Astrocyte of the spinal cord (primary cell): ENCODE data around the gene MRGPRD.

Source experiments
- DNase-seq: peaks from one replicate; pipeline ENCODE4 v3.0.0; 2011; ENCODE audit warnings: low read depth, low spot score
- H3K4me3 ChIP-seq: 2 replicates; pipeline ENCODE4 v1.5.1; 2011; ENCODE audit warnings: low read depth, mild to moderate bottlenecking, low read length, moderate library complexity
- in situ Hi-C: cut with HindIII; loops from 2 replicates; pipeline ENCODE4 v1.10.0; 2017; ENCODE audit warnings: low sequenced_read_pairs
- TF ChIP-seq, protein P1 (sequence below): IDR thresholded peaks from 2 replicates; pipeline ENCODE4 v1.5.1; 2012; ENCODE audit warnings: low read depth, mild to moderate bottlenecking, low read length, inconsistent platforms

Gene MRGPRD, protein sequence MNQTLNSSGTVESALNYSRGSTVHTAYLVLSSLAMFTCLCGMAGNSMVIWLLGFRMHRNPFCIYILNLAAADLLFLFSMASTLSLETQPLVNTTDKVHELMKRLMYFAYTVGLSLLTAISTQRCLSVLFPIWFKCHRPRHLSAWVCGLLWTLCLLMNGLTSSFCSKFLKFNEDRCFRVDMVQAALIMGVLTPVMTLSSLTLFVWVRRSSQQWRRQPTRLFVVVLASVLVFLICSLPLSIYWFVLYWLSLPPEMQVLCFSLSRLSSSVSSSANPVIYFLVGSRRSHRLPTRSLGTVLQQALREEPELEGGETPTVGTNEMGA

GRCh38 chr11:68980776-68981065, at the start of gene MRGPRD:
TSS of gene MRGPRD (minus strand) at chr11:68980986. CDS start at chr11:68980986, 0 bp downstream.
- TF ChIP-seq, protein P1, sequence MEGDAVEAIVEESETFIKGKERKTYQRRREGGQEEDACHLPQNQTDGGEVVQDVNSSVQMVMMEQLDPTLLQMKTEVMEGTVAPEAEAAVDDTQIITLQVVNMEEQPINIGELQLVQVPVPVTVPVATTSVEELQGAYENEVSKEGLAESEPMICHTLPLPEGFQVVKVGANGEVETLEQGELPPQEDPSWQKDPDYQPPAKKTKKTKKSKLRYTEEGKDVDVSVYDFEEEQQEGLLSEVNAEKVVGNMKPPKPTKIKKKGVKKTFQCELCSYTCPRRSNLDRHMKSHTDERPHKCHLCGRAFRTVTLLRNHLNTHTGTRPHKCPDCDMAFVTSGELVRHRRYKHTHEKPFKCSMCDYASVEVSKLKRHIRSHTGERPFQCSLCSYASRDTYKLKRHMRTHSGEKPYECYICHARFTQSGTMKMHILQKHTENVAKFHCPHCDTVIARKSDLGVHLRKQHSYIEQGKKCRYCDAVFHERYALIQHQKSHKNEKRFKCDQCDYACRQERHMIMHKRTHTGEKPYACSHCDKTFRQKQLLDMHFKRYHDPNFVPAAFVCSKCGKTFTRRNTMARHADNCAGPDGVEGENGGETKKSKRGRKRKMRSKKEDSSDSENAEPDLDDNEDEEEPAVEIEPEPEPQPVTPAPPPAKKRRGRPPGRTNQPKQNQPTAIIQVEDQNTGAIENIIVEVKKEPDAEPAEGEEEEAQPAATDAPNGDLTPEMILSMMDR, result no peak
- H3K4me3 ChIP-seq, result no peak within 1 kb of the TSS
- in situ Hi-C loops, result no loop called here
- no peak for DNase-seq

- TF ChIP-seq, protein P1, result no peak
- DNase-seq, result no peak
- no peak overlapping the region for H3K4me3 ChIP-seq
- in situ Hi-C loops, result no loop called here
Observed at GRCh38 chr11:69030301-69030700, 49.5 kb upstream of the MRGPRD start.

GRCh38 chr11:69027704-69028372, 47.1 kb upstream of the MRGPRD start:
- TF ChIP-seq, protein P1, result no peak

GRCh38 chr11:69024509-69024908, 43.7 kb upstream of the MRGPRD start:
- no peak for DNase-seq
- TF ChIP-seq, protein P1, result no peak
- H3K4me3 ChIP-seq, result no peak overlapping the region
- in situ Hi-C loops, result no loop called here

More at GRCh38 chr11:69027704-69028372, 47.1 kb upstream of the MRGPRD start:
- no peak for DNase-seq
- no peak overlapping the region for H3K4me3 ChIP-seq
- in situ Hi-C loops, result no loop called here

GRCh38 chr11:69022260-69022659, 41.5 kb upstream of the MRGPRD start:
- TF ChIP-seq, protein P1, result no peak
- DNase-seq, result no peak
- in situ Hi-C loops, result no loop called here
- H3K4me3 ChIP-seq, result no peak overlapping the region

DNA sequence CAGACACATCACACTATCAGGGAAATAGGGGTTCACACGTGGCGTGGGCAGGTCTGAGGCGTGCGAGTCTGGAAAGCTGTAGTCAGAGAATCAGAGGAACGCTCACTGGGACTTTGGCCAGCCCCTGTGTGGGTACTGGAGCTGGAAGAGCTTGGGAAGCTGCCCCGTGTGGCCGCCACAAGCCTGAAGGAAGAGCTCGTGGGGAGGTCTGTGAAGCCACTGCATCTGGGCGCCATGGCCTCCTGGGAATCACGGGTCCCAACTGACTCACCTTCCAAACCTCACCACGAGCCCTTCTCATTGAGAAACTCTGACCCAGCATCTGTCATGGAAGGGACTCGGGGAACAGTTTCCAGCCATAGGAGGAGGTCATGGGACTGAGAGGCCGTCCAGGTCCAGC, 38.1 kb upstream of the MRGPRD start:
- TF ChIP-seq, protein P1, result no peak
- DNase-seq, result peak; percentile 57
- in situ Hi-C loops, result no loop called here
- no peak overlapping the region for H3K4me3 ChIP-seq
